Loucy (cell line): ENCODE results near the gene C22orf42.

Experiments
- CTCF ChIP-seq: fragments of 200-600 bp; sonication (generic); conservative IDR thresholded peaks from 2 replicates; pipeline ENCODE4 v1.5.1; 2014; ENCODE audit warnings: mild to moderate bottlenecking, antibody characterized with exemption, low read length
- EZH2phosphoT487 ChIP-seq: fragments of 200-600 bp; IDR thresholded peaks from 2 replicates; pipeline ENCODE4 v1.6.1; 2018; ENCODE audit warnings: antibody characterized with exemption, mild to moderate bottlenecking, moderate library complexity, borderline replicate concordance

- TF ChIP-seq CTCF (no peak), EZH2phosphoT487 (no peak)
Measured at GRCh38 chr22:32122899-32123298, 36.2 kb downstream of the C22orf42 start.
